AG09319 (cell line): ENCODE measurements around the gene KRT2.

Experiments
- DNase-seq: peaks from one replicate; pipeline ENCODE4 v3.0.0-alpha.2; 2010; ENCODE audit warnings: low read depth; ENCODE audit errors: extremely low read depth
- CTCF ChIP-seq: IDR thresholded peaks from 2 replicates; pipeline ENCODE4 v1.5.1; 2011; ENCODE audit warnings: low read depth, mild to moderate bottlenecking, inconsistent platforms, low read length, moderate library complexity

Gene KRT2

GRCh38 chr12:52648012-52648550 lies 3.9 kb downstream of the KRT2 start:
- TF ChIP-seq CTCF: no peak
- DNase-seq: no peak

- no peak for DNase-seq
- no peak for TF ChIP-seq CTCF
Measured at GRCh38 chr12:52647601-52648000, 4.4 kb downstream of the KRT2 start.

GRCh38 chr12:52646613-52647012 lies 5.4 kb downstream of the KRT2 start:
- no peak for TF ChIP-seq CTCF
- no peak for DNase-seq

GRCh38 chr12:52645982-52646381 lies 6.0 kb downstream of the KRT2 start:
- TF ChIP-seq CTCF: no peak
- DNase-seq: no peak

- no peak for TF ChIP-seq CTCF
- DNase-seq: no peak
Measured at GRCh38 chr12:52645120-52645761, 6.8 kb downstream of the KRT2 start.

- no peak for TF ChIP-seq CTCF
- DNase-seq: no peak
Measured at GRCh38 chr12:52644078-52644415, 8.0 kb downstream of the KRT2 start.

GRCh38 chr12:52643233-52644077 lies 8.6 kb downstream of the KRT2 start:
- TF ChIP-seq CTCF: no peak
- no peak for DNase-seq
